Stimulated activated CD4-positive, alpha-beta T cell treated with anti-CD3 and anti-CD28 coated beads, Interleukin-15, amount 100 ng/mL, for 1 hour (primary cell): Measurements from ENCODE around the gene KIF13A.
"Not testable (repeated sequence)": the region's sequence is repeated elsewhere in the genome, so short reads cannot be mapped to it uniquely, and the experiment has no call there.

Experiments used
- DNase-seq, 2 donors: peaks; one replicate each; pipeline ENCODE4 v3.0.0-alpha.2; 2020; ENCODE audit warnings: low read depth in 1 of 2, low spot score in 1 of 2

Gene KIF13A

DNA sequence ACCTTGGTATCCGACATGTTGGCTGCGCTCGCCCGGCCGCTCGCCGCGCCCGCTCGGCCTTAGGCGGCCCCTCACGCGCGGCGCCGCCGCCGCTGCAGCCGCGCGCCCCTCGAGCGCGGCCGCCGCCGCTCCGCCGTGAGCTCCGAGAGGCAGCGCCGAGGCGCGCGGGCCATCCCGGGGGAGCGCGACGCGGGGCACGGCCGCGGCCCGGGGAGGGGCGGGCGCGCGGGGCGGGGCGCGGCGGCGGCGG, at the start of gene KIF13A:
Gene KIF13A, minus strand, starts transcription at position 189 of the 250 bp plus-strand sequence. Its CDS starts 172 bp downstream, at position 17.
- no peak for DNase-seq

- DNase-seq: no peak
Measured at GRCh38 chr6:18036781-18037180, 49.3 kb upstream of the KIF13A start.

GRCh38 chr6:18035330-18035854, 48.0 kb upstream of the KIF13A start:
- DNase-seq: no peak

DNA sequence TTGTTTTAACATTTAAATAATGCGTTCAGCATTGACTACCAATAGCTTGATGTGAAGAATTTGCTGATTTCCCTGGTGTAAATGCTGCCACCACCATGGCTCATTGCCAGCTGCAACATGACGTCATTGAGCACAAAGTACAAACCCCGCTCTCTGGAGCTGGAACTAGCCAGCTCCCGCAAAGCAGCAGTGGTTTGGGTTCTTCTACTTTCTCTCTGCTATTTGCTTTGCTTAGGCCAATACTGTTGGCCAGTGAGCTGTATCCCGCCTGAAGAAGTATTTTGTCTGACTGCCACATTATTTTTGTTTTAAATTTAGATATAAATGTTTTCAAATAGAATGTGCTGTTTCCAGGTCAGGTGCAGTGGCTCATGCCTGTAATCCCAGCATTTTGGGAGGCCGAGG, 47.4 kb upstream of the KIF13A start:
- no peak for DNase-seq

DNA sequence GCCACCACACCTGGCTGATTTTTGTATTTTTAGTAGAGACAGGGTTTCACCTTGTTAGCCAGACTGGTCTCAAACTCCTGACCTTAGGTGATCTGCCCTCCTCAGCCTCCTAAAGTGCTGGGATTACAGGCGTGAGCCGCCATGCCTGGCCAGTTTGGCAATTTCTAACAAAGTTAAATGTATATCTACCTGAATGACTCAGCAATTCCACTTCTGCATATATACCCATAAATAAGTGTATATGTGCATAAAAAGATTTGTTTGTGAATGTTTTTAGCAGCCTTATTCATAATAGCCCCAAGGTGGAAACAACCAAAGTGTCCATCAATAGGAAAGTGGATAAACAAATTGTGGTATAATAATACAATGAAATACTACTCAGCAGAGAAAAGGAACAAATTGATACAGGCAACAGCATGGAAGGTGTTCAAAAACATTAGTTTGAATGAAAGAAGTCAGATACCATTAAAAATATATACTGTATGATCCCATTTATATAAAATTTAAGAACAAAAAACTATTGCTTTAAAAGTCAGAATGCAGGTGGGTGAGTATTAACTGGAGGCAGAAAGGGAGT, 44.3 kb upstream of the KIF13A start:
- DNase-seq: no peak

DNA sequence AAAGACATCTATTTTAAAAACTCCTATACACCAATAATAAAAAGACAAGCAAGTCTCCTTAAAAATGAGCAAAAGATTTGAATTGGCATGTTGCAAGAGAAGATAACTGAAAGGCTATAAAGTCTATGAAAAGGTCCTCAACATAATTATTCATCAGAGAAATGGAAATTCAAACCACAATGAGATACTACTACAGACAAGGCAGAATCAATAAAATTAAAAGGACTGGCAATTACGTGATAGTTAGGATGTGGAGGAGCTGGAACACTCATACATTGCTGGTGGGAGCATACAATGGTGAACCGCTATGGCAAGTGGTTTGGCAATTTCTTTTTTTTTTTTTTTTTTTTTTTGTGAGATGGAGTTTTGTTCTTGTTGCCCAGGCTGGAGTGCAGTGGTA, 43.8 kb upstream of the KIF13A start:
- DNase-seq: no peak

DNA sequence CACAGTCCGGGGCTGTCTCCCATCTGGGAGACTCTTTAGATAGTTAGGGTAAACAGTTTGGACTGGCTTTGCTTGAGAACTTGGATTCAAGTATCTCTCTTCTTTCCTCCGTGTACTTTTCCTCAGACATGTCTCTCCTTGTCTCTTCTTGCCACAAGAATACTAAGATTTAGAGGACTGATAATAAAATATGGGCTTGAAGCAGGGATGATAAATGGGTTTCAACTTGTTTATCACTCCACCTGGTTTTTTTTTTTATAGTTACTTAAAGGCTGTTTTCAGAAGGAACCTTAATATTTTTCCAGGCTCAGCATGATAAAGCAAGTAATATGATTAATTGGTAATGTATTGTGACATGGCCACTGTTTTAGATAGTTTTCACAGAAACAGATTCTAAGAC, 40.9 kb upstream of the KIF13A start:
- DNase-seq: no peak

DNA sequence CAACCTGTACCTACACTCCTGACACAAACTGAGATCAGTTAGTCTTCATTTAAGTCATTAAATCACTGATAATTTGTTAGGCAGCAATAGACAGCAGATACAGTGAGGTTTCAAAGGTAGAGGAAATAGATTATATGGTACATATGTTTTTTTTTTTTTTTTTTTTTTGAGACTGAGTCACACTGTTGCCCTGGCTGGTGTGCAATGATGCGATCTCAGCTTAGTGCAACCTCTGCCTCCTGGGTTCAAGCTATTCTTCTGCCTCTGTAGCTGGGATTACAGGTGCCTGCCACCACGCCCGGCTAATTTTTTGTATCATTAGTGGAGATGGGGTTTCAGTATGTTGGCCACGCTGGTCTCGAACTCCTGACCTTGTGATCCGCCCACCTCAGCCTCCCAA, 38.2 kb upstream of the KIF13A start:
- no peak for DNase-seq

GRCh38 chr6:18024876-18025275, 37.4 kb upstream of the KIF13A start:
- no peak for DNase-seq

GRCh38 chr6:18023891-18024290, 36.5 kb upstream of the KIF13A start:
- DNase-seq: no peak

DNA sequence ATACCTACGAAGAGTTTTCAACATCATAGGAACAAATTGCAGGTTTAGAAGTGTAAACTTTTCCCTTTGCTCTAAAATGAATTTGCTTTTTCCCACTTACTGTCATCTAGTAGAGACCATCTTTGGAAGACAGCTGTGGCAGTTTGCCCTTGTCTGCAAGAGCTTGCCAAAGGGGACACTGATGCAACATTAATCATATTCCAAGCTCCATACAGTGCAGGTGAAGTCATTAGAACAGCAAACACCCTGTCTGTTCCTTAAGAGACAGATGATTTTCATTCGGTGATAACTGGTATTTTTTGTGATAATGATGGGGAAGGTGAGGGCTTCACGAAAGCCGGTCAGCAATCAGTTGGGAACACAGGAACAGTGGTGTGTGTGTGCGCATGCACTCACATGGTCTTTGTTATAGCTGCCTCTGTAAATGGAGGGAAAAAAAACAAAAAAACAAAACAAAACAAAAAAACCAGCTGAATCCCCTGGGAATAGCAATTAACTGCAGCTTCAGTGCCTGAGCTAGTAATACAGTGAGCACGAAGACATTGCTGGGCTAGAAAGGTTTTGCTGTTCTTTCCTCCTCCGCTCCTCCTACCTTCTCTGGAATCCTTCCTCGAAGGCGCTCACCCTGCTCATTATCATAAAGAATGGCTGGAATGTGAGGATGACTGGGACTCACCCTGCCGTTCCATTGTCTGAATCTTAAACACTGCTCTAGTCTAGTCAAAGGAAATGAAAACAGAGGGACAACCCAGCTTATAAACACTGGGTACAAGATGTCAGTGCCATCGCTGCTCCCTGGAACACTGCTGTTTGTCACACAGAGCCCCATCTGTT, 35.2 kb upstream of the KIF13A start:
- no peak for DNase-seq

DNA sequence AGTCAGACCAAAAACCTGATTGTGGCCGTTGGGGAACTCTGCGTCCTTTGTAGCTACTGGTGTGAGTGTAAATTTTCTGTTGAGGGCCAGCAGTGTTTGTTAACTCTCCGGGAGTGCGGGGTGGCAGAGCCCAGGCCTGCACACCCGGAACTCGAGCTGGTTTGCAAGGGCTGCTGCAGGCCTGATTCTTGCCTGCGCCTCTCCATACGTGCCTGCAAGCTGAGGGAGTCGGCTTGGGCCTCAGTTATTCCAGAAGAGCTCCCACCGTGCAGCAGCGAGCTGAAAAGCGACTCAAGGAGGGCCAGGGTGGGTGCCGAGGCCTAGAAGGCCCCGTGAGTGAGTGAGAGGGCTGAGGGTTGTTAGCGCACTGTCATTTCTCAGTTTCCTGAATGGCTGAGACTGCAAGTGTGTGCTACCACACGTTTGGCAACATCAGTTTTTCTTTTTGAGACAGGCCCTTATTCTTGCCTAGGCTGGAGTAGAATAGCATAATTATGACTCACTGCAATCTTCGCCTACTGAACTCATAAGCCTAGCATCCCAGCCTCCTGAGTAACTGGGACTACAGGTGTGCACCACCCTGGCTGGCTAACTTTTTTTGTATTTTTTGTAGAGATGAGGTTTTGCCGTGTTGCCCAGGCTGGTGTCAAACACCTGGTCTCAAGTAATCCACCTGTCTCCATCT, 33.9 kb upstream of the KIF13A start:
- no peak for DNase-seq

DNA sequence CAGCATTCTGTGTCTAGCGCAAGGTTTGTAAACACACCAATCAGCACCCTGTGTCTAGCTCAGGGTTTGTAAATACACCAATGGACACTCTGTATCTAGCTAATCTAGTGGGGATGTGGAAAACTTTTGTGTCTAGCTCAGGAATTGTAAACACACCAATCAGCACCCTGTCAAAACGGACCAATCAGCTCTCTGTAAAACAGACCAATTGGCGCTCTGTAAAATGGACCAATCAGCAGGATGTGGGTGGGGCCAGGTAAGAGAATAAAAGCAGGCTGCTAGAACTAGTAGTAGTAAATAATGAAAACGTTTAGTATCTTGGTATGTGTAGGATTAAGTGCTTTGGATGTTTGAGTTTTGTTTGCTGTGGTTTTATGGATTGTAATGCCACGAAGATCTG, 33.1 kb upstream of the KIF13A start:
- not testable (repeated sequence) for DNase-seq

GRCh38 chr6:18019539-18020534, 32.4 kb upstream of the KIF13A start:
- DNase-seq: no peak

- not testable (repeated sequence) for DNase-seq
Measured at GRCh38 chr6:18019133-18019532, 31.7 kb upstream of the KIF13A start.

DNA sequence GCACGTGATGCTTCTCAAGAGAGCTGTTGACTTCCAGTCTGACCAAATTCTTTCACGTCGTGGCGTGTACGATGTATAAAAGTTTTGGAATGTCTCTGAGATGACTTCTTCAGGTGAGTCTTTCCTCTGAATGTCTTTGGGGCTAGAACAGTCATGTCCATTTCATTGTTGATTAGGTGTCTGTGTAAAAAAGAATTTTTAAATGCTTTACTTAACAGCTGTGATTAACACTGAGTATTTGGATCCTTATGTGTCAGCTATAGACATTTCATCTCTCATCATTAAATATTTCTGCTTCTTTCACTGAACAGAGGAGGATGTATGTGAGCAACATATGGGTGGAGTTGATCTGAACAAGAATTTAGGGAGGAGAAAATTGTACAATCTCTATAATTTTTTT, 29.3 kb upstream of the KIF13A start:
- DNase-seq: no peak

DNA sequence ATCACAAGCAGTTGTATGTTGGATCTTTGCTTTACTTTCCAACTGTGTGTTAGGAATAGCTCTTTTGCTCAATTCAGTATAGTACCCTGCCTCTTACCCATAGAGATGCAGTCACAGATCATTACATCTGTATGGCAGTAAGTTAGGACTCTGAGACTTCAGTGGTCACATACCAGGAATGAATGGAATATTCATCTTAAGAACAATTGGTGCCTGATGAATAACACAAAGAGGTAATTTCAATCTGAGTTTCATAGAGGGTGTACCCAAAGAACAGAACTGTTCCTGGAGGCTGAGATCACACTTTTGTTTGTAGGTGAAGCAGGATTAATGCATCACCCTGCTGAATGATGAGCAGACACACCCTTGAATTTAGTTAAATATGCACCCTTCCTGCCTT, 28.7 kb upstream of the KIF13A start:
- no peak for DNase-seq

DNA sequence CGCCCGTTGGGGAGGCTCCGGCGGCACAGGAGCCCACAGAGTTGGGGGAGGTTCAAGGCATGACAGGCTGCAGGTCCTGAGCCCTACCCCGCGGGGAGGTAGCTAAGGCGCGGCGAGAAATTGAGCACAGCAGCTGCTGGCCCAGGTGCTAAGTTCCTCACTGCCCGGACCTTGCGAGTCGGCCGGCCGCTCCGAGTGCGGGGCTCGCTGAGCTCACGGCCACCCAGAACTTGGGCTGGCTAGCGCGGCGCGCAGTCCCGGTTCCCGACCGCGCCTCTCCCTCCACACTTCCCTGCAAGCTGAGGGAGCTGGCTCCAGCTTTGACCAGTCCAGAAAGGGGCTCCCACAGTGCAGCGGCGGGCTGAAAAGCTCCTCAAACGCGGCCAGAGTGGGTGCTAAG, 23.9 kb upstream of the KIF13A start:
- no peak for DNase-seq

- DNase-seq: not testable (repeated sequence)
Measured at GRCh38 chr6:18010540-18010939, 23.1 kb upstream of the KIF13A start.

DNA sequence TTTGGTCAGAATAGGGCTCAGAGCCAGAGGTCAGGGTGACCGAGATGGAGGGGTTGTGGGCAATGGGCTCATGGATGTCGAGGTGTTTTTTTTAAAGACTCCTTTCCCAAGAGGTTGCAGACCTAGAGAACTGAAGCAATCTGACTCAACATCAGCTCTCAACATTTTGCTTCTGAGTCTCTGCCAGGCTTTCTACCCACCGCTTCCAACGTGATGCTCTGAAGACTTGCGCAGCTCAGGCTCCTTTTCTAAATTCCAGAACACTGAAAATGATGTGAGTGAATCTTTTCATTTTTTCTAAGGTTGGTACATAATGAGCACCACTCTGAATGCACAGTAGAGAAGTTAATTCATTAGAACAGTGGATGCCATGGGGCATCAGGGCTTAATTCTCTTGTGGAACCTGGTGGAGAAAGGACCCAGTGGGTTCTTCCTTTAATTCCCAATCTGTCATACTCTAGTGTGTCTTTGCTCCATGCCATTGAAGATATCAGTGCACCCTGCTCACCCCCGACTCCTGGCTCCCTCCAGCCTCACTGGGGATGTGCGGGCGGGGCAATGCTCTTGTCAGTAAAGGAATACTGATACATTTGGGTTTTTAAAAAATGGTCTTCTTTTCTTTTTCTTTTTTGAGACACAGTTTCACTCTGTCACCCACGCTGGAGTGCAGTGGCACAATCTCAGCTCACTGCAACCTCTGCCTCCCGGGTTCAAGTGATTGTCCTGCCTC, 17.0 kb upstream of the KIF13A start:
- DNase-seq: no peak
